NCI-H345 treated with DMSO at 0.1 percent for 48 hours (cell line): Measurements from ENCODE around the gene NPHP4.

ENCODE experiments used
- DNase-seq: peaks from one replicate; lab custom pipeline; 2025; ENCODE audit not compliant: unreplicated experiment; lab: John Stamatoyannopoulos, UW

The NPHP4 gene

DNA sequence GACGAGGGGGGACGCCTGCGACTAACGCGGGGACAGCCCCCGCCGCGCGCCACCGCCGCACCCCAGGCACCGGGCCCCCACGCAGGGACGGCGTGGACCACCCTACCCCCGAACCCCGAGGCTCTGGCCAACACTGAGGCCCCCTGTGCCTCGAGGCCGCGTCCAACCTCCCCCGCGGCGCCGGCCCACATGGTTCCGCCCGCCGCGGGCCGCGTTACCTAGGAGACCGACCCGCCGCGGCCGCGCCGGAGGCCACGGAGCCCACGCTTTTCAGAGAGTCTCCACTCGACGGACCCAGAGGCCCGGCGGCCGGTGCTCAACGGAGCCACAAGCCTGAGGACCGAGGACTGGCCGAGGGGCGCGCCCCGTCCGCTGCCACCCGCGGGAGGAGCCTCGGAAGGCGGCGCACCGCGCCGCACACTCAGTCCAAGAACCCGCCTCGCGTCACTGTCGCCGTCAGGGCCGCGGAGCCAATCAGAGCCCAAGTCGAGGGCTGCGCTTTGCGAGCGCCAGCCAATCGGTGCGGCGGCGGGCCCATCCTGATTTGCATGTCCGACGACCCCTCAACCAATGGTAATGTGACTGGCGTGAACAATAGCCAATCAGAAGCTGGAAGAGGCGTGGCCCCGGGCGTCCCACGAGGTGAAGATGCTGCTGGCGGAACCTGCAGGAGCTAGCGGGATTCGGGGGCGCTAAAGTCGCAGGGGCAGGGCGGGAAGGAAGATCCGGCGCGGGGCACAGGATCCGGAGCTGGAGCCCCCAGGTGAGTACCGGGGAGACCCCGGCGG is at the start of gene NPHP4:
NPHP4 (minus strand) TSS at position 400 of the 788 bp plus-strand sequence. CDS start 6,136 bp downstream, outside the sequence.
- DNase-seq = peak; percentile 98

DNA sequence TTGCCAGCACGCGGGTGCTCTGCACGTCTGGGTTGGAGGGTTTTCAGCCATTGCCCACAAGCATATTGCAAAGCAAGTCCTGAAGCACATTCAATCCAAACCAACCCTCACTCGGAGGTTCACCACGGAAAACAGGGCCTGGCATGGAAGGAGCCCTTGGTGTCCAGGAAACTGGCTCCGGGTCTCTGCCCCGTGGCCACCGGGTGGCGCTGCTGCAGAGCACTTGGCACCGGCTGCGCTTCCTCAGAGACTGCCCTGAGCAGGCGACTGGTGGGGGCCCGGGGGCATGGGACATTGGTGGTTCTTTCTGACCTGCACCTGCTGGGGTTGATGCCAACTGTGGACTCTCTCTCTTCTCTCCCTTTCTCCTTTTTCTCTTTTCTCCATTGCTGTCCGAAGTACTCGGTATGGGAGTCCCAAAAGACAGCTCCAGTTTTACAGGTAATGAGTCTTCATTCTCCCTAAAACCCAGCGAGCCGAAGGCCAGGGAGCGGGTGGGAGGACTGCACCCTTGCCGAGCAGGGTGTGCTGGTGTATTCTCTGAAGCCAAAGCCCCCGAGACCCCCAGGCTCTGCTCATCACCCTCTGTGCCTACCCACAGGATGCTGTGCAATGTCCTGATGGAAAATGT is 49.3 kb upstream of the NPHP4 start:
- DNase-seq = no peak

DNA sequence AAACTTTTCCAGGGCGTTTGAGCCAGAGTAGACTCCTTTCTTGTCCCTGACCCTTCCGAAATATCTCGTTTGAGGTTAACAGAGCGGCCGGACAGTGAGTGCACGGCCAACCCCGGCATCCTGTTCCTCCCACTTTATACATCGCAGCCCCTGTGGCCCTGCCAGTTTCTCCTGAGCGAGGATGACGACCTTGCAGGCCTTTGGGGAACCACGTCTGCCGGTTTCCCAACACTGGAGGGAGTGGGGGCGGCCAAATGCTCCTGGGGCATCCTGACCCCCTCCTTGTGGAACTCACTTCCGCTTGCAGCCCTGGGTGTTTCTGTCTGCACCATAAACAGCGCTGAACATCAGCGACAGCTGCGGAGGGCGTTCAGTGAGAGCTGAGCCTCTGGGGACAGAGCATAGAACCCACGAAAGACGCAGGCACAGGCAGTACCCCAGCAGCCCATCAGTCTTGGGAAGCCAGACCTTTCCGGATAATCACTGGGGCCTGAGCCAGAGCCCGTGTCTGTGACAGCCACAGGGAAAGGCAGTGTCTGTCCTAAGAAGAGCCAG is 48.7 kb upstream of the NPHP4 start:
- no peak for DNase-seq

DNA sequence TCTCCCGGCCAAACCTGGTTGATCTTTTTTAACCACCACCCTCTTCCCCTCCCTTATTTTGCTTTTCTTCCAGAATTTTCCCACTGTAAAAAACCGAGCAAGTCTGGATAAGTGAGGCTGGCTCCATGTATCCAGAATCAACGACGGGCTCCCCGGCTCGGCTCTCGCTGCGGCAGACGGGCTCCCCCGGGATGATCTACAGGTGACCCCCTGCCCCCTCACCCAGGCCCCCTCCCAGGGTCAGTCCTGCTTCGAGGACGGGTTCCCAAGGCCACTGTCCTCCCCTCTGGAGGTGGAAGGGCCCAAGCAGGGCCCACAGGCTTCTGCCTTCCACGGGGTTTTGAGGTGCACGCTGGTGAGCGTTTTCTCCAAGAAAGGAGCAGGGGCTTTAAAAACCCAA is 48.2 kb upstream of the NPHP4 start:
- no peak for DNase-seq

DNA sequence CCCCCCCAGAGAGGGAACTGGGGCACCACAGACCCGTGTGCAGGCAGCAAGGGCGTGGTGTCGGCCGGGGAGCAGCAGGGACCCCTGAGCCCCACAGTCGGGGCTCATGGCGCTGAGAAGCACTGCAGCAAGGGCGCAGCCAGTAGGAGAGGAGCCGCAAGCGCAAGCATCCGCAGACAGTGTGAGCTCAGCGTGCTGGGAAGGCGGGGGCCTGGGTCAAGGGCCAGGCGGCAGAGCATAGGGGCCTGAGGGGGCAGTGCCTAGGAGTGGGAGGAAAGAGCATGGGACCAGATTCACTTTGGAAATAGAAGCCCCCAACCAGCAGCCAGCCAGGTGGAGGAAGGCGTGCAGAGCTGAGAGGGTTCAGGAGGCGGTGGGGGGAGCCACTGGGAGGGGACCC is 46.8 kb upstream of the NPHP4 start:
- no peak for DNase-seq

DNA sequence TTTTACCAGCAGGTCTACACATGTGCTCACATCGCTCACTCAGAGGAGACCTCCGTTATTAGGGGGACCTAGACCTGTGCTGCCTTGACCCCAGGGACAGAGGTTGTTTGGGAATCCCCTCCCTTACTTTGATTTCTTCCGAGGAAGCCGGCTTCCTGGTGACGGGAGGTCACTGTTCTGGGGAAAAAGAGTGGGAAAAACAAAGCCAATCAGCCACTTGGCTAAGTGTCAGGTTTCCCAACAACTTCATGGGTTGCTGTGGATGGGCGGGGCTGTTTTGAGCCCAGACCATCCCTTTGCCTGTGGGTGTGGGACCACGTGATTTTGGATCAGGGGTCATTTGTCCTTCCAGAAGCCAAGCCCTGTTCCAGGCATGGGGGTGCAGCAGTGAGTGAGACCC is 46.4 kb upstream of the NPHP4 start:
- no peak for DNase-seq

DNA sequence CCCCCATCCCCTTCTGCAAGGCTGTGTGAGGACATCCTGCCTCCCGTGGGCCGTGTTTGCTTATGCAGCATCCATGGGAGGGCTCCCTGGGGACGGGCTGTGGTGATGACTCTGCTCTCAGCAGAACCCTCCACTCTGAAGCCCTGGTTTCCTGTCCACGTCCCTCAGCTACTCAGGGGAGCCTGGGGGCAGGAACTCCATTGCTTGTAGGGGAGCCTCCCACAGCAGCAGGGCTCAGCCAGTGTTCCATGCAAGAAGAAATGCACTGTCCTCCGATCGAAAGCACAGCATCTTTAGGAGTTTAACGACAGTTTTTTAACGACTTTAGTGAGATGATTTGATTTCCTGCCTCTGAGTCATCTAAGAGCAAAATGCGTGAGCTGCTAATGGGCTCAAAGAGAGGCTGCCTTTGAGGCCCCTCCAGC is 45.1 kb upstream of the NPHP4 start:
- no peak for DNase-seq

DNA sequence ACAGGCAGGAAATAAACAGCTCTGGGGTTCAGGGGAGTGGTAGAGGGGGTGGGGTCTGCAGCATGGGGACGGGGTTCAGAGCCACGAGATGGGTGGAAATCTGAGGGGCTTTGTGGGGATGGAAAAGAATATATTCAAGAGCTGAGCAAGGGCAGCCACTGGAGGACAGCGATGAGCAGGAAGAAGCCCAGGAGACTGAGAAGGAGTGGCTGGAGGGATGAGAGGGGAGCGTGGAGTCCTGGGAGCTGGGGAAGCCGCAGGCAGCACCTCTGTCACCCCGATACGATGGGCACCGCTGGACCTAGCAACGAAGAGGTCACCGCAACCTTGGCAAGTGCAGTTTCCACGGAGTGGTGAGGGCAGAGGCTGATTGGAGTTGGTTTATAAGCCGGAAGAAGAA is 43.5 kb upstream of the NPHP4 start:
- DNase-seq = no peak

DNA sequence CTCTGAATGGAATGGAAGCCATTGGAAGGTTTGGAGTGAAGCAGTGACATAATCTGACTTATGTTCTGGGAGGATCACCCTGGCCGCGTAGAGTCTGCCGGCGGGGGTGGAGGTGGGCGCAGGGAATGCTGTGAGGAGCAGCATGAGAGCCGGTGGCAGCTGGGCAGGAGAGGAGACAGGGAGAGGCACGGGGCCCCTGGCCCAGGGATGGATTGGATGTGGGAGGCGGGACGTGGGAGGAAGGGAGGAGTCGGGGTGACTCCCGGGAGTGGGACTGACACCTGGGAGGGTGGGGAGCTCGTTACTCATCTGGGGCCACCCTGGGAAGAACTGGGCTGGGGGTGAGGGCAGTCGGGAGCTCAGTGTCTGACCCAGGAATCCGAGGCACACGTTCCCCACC is 43.1 kb upstream of the NPHP4 start:
- no peak for DNase-seq

DNA sequence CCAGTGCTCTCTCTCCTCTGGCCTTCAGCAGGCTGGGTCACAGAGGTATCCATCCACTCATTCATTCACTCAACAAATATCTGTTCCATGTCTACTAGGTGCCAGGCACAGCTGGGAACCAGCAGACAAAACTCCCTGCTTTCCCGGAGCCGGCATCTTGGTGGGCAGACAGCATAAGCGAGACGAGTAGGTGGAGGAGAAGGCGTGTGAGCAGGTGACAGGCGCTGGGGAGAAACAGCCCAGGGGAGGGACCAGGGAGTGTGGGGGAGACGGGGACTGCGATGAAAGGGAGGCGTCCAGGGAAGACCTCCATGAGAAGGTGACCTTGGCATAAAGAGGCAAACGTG is 42.5 kb upstream of the NPHP4 start:
- no peak for DNase-seq

DNA sequence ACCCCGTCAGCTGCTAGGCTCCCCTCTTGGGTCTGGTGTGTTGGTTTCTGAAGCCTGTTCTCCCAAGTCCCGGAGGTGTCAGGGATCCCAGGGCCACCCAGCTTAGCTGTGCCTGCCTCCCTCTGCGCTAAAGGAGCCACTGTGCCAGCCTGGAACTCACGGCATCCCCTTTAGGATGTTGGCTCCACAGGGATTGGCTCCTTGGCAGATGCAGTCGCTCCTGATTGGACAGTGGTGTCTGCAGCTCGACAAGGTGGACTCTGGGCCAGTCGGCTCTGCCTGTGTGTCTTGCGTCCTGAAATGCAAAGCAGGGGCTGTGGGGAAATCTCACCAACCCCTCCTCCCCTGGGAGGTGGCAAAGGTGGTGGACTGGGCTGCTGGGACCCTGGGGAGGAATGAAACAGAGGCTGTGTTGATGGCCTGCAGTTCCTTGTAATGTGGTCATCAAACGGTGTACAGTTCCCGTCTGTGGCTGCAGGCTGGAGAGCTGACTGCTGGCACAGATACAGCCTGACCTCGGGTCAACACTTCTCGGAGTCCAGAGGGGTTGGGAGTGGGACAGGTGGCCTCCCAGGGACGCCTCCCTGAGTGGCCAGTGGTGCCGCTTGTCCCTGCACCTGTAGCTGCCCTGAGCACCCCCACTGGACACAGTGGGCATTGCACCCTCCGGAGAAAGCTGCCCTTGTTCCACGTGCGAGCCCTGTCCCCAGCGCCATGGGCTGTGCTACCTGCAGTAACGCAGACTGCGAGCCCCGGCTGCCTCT is 41.9 kb upstream of the NPHP4 start:
- no peak for DNase-seq

DNA sequence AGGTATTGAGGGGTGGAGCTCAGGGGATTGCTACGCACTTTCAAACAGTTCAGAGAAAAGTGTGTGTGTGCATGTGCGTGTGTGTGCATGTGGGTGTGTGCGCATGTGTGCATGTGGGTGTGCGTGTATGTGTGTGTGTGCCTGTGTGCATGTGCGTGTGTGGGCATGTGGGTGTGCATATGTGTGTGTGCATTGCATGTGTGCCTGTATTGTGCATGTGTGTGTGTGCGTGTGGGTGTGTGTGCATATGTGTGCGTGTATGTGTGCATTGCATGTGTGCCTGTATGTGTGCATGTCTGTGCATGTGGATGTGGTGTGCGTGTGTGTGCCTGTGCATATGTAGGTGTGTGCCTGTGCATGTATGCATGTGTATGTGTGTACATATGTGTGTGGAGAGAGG is 40.9 kb upstream of the NPHP4 start:
- no peak for DNase-seq

DNA sequence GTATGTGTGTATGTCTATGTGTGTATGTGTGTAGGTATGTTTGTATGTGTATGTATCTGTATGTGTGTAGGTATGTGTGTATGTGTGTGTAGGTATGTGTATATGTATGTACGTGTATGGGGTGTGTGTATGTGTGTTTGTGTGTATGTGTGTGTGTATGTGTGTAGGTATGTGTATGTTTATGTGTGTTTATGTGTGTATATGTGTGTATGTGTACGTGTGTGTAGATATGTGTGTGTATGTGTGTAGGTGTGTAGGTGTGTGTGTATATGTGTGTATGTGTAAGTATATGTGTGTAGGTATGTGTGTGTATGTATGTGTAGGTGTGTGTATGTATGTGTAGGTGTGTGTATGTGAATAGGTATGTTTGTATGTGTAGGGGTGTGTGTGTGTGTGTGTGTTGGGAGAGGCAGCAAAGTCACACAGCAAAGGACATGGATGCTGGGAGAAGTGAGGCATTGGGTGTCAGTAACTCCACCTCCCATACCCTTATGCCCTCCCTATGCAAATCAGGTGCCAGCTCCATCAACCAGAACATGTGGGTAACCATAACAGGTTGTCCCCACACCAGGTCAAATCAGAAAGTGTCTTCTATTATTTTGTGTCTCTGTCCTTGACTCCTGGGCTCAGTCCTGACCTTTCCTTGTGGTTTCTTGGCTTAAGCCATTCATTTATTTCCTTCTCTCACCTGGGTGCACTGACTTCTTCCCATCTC is 38.5 kb upstream of the NPHP4 start:
- no peak for DNase-seq

DNA sequence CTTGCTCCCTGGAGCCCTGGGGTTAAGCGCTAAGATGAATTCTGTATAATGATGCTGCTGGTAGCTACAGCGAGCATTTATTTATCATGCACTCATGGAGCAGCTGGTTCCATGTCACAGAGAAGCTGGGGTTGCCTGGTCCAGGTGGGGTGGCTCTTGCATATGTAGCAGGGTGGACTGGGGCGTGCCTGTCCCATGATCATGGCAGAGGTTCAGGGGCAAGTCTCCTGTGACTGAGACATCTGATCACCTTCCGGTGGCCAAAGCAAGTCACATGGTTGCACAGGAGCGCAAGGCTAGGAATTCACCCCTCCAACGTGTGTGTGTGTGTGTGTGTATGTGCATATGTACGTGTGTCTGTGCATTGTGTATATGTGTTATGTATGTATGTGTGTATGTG is 37.9 kb upstream of the NPHP4 start:
- no peak for DNase-seq

DNA sequence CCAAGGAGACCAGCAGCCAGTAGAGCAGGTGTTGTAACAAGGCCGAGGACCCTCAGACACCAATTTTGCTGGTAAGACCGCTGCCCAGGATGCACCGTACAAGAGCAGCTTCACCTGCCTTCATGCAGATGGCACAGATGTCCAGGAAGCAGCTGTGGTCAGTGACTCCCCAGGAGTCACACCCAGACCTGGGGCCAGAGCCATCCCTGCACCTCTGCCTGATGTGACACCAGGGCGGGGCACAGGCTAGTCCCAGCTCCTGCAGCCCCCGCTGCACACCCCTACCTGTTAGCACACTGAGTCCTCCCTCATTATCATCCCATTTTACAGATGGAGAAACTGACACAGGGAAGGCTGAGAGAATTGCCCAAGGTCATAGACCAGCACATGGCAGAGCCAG is 37.1 kb upstream of the NPHP4 start:
- DNase-seq = no peak

DNA sequence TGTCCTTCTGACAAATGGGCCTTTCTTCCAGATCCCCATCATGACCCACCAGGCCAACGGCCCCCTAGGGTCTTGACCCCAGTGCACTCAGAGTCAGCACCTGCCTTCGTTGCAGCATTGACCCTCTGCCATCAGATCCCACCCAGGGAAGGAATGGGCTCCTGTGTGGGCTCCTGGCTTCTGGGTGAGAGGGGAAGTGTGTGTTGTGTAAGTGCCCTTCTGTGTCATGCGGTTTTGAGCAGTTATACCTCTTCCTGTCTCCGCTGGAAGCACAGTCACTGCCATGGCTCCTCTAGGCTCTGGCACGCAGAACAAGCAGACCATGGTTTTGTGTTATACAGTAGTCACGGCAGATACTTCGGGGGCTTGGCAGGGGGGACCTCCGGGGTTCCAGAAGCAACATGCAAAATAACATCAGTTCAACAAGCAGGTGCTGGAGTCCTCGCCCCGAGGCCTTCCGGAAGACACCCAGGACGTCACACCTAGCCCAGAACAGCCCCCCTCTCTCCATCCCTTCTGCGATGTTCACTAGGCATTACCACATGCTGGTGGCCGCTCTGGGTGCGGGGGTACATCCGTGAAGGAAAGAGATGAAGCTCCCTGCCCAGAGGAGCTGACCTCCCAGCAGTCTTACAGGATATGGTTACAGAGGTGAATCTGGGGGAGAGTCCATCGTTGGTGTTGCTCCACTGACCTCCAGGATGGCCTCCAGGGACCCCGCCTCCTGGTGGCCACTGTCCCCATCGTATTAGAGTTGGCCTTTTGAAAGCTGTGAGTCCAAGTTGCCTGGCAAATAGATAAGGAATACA is 36.0 kb upstream of the NPHP4 start:
- no peak for DNase-seq

DNA sequence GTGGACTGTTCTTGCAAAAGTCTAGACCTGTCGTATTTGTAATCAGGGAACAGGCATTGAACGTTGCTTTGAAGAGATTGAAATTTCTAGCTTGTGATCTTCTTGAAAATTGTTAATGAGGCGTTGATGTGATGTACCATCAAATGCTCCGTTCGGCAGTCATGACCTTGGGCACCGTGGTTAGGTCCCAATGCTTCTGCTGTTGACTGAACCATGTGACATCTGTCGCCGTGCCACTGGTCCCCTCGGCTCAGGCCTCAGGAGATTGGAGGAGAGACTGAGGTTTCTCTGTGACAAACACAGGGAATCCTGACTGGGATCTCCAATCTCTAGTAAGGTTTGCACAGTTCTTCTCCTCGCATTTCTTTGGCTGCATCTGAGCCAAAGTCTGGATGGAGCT is 35.4 kb upstream of the NPHP4 start:
- no peak for DNase-seq

DNA sequence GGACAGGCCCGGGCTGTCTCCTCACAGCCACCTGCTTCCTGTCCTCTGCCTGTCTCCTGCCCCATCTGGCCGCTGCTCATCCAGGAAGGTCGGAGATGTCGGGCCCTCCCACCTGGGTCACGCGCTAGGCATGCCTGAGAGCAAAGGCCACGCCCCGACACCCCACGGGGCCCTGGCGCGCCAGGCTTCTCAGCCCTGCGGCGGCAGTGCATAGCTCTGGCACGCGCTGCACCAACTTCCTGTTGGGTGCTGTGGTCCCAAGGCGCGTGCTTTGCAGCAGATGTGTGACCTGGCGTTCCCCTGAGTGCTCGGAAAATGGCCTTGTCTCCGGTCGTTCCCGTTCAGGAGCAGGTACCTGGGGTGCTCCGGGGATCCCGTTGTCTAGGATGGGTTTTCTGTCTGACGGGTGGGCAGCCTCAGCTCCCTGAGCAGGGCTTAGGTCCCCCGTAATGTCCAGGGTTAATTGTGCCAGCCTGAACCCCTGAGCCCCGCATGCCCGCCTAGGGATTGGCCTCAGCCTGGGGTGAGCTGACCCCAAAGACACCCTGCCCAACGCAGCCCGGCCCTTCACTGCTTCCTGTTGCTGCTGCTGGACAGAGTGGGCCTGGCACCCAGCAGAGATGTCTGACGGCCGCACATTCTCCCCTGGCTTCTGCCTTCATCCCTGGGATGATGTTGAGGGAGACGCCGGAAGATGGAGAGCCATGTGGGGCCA is 34.0 kb upstream of the NPHP4 start:
- DNase-seq = no peak

DNA sequence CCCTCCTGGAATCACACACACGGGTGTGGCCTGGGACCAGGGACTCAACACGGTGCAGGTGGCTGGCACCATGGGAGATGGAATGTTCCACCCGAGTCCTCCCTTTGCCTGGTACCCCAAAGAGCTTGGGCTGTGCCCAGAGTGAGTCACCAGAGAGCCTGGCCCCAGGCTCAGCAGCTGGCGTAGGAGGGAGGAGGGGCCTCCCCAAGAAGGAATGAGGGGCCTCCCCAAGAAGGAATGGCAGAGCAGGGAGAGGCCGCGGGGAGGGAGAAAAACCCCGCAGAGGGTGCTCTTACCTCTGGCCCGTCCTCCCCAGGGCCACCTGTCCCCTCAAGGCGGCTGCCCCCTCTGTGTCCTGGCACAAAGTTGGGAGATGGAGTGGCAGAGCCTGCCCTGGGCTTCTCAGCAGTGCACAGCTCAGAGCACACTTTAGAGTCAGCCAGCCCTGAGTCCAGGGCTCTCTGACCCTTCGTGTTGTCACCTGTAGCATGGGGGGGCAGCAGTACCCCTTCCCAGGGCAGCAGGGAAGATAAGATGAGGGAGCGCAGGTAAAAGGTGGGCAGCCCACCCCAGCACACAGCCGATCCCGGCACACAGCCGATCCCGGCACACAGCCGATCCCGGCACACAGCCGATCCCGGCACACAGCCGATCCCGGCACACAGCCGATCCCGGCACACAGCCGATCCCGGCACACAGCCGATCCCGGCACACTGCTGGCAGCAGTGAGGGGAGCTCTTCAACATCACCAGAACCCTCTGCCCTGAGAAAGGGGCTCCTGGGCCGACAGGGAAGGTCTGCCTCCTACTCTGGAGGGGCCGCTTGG is 33.3 kb upstream of the NPHP4 start:
- DNase-seq = no peak
